GM12878 (cell line): ENCODE data around the gene PTPRD. TPM values are rescaled to one million over a fixed set of nuclear protein-coding genes. Genes with fewer than 3 reads are reported as not detected.

Experiments used
- ATAC-seq: fragments of 200-7000 bp; cut with Tn5 transposase; 3 replicates; pipeline ENCODE4 v1.9.1; 2020; ENCODE audit warnings: mild to moderate bottlenecking, moderate library complexity
- BruUV-seq: library from RNA; stranded (reverse); fragments of 400-500 nt; replicated peaks from 2 replicates; lab custom pipeline; 2021; lab: Mats Ljungman, UMichigan
- CTCF ChIA-PET: fragments of 300-600 bp; sonication (Branson Sonifier 250); formaldehyde crosslinking; extraction: SDS; loops from one replicate; lab custom pipeline; 2021; ENCODE audit warnings: inconsistent platforms; lab: Yijun Ruan, JAX
- POLR2A ChIA-PET: fragments of 350-600 bp; formaldehyde crosslinking; extraction: SDS; loops from one replicate; lab custom pipeline; 2021; ENCODE audit warnings: inconsistent platforms; lab: Charles Lee
- RAD21 ChIA-PET: fragments of 300-600 bp; sonication (Branson Sonifier 250); formaldehyde crosslinking; loops from one replicate; lab custom pipeline; 2023; ENCODE audit warnings: antibody characterized with exemption; ENCODE audit not compliant: unreplicated experiment; lab: Charles Lee
- SMC1A ChIA-PET: fragments of 300-600 bp; sonication (Branson Sonifier 250); formaldehyde crosslinking; loops from one replicate; lab custom pipeline; 2023; ENCODE audit not compliant: unreplicated experiment, uncharacterized antibody; lab: Charles Lee
- DNase-seq: peaks from one replicate; pipeline ENCODE4 v3.0.0-alpha.2; 2011; ENCODE audit warnings: low read depth, low spot score
- FAIRE-seq: peaks from 3 replicates; lab custom pipeline; 2011; peaks lifted over from hg19 to GRCh38; lab: Jason Lieb, UNC
- H2AFZ ChIP-seq: 2 replicates; pipeline ENCODE4 v1.6.0; 2011; ENCODE audit warnings: low read depth, low read length, control low read depth; ENCODE audit not compliant: control insufficient read depth
- H3K27ac ChIP-seq: 2 replicates; pipeline ENCODE4 v1.5.1; 2011; ENCODE audit warnings: control low read depth; ENCODE audit not compliant: control insufficient read depth, insufficient read depth
- H3K27me3 ChIP-seq, 2 experiments: replicated peaks in 1 of 2; 2 replicates each; pipeline versions ENCODE4 v1.6.0 to v1.6.1; 2011; ENCODE audit warnings: low read length in 1 of 2; ENCODE audit not compliant: control insufficient read depth in 2 of 2, insufficient read depth in 2 of 2
- H3K36me3 ChIP-seq, 2 experiments: 2 replicates each; pipeline ENCODE4 v1.5.1; 2011; ENCODE audit warnings: low read length in 1 of 2; ENCODE audit not compliant: control insufficient read depth in 2 of 2, insufficient read depth in 2 of 2
- H3K4me1 ChIP-seq: 2 replicates; pipeline ENCODE4 v1.6.1; 2011; ENCODE audit warnings: mild to moderate bottlenecking, low read length, moderate library complexity, mixed read lengths; ENCODE audit not compliant: control insufficient read depth, insufficient read depth
- H3K4me2 ChIP-seq: 2 replicates; pipeline ENCODE4 v1.6.0; 2011; ENCODE audit warnings: control low read depth; ENCODE audit not compliant: control insufficient read depth, insufficient read depth
- H3K4me3 ChIP-seq: fragments of 200-600 bp; sonication (generic); 2 replicates; pipeline ENCODE4 v1.5.1; 2016
- H3K79me2 ChIP-seq: 2 replicates; pipeline ENCODE4 v1.6.0; 2011; ENCODE audit warnings: low read length; ENCODE audit not compliant: control insufficient read depth, insufficient read depth
- H3K9ac ChIP-seq: 2 replicates; pipeline ENCODE4 v1.8.0; 2011; ENCODE audit warnings: low read length, control low read depth, mixed read lengths; ENCODE audit not compliant: control insufficient read depth, insufficient read depth
- H3K9me3 ChIP-seq: replicated peaks from 3 replicates; pipeline ENCODE4 v1.5.1; 2011; ENCODE audit warnings: mild to moderate bottlenecking, low read length; ENCODE audit not compliant: control insufficient read depth, insufficient read depth
- H4K20me1 ChIP-seq: 2 replicates; pipeline ENCODE4 v1.6.0; 2011; ENCODE audit not compliant: control insufficient read depth, insufficient read depth
- BCL3 ChIP-seq: IDR thresholded peaks from 2 replicates; pipeline ENCODE4 v1.6.1; 2011; ENCODE audit warnings: borderline replicate concordance, low read depth, mild to moderate bottlenecking, moderate library complexity, low read length; ENCODE audit not compliant: insufficient read depth, poor library complexity, severe bottlenecking
- CTCF ChIP-seq, 3 experiments: IDR thresholded peaks in 2 of 3; conservative IDR thresholded peaks in 1 of 3; 2 replicates each; pipeline ENCODE4 v1.5.1; 2011; ENCODE audit warnings: low read depth in 3 of 3, low read length in 3 of 3, mild to moderate bottlenecking in 3 of 3, control low read depth in 2 of 3, moderate library complexity in 2 of 3, inconsistent platforms in 1 of 3, mixed read lengths in 1 of 3; ENCODE audit not compliant: control insufficient read depth in 2 of 3, insufficient read depth in 1 of 3; ENCODE audit errors: extremely low read depth in 1 of 3
- MTA2 ChIP-seq: fragments of 450-650 bp; IDR thresholded peaks from 2 replicates; pipeline ENCODE4 v1.6.1; 2016; ENCODE audit warnings: low read depth, mild to moderate bottlenecking, moderate library complexity
- NFXL1 ChIP-seq: fragments of 450-650 bp; IDR thresholded peaks from 2 replicates; pipeline ENCODE4 v1.6.1; 2017; ENCODE audit warnings: antibody characterized with exemption, mild to moderate bottlenecking, borderline replicate concordance
- NKRF ChIP-seq: fragments of 450-650 bp; conservative IDR thresholded peaks from 2 replicates; pipeline ENCODE4 v1.6.1; 2017; ENCODE audit warnings: mild to moderate bottlenecking, moderate library complexity
- NRF1 ChIP-seq: conservative IDR thresholded peaks from 2 replicates; pipeline ENCODE4 v1.6.1; 2011; ENCODE audit warnings: mild to moderate bottlenecking, low read depth, low read length, improper control_type of control experiment
- RB1 ChIP-seq: fragments of 450-650 bp; formaldehyde crosslinking; IDR thresholded peaks from 2 replicates; pipeline ENCODE4 v1.6.1; 2017; ENCODE audit warnings: mild to moderate bottlenecking, borderline replicate concordance
- TCF12 ChIP-seq: IDR thresholded peaks from 2 replicates; pipeline ENCODE4 v1.6.1; 2011; ENCODE audit warnings: low read depth, mild to moderate bottlenecking, low read length
- ZBED1 ChIP-seq: IDR thresholded peaks from 2 replicates; pipeline ENCODE4 v1.6.1; 2016; ENCODE audit warnings: borderline replicate concordance
- ZNF622 ChIP-seq: fragments of 450-650 bp; IDR thresholded peaks from 2 replicates; pipeline ENCODE4 v1.6.1; 2017; ENCODE audit warnings: mild to moderate bottlenecking, inconsistent platforms
- WGBS: methylation state at CpG from one replicate; pipeline ENCODE4 v1.1.6; 2016; ENCODE audit warnings: low lambda C conversion rate; ENCODE audit not compliant: insufficient replicate concordance, insufficient coverage; ENCODE audit errors: missing lambda C conversion rate; 5-methylcytosine and 5-hydroxymethylcytosine counted together
- in situ Hi-C: fragments of 300-500 bp; cut with MboI; formaldehyde crosslinking; loops from 9 replicates; pipeline ENCODE4 v1.14.3; 2018; ENCODE audit warnings: mixed read lengths
- intact Hi-C: fragments of 100-400 bp; cut with micrococcal nuclease; formaldehyde crosslinking; loops from one replicate; pipeline ENCODE4 v1.14.2; 2022; ENCODE audit not compliant: unreplicated experiment
- polyA plus RNA-seq, 11 experiments: library from polyadenylated mRNA; depleted of rRNA in 4 of 11; unstranded in 6 of 11; stranded (reverse) in 5 of 11; fragments of >200 nt; fragmentation: Nextera tagmentation in 4 of 11; fragmentation: Illumina TruSeq in 1 of 11; extraction: Ambion mirVana in 4 of 11; extraction: Trizol in 1 of 11; gene quantifications; 1 replicate in 1 of 11; 2 replicates in 10 of 11; pipeline versions ENCODE4 v1.2.1 to v1.2.3, GENCODE V29; 2011 to 2016; ENCODE audit warnings: inconsistent platforms in 2 of 11, missing spikeins in 2 of 11, low read depth in 1 of 11
- total RNA-seq, 4 experiments: library from RNA; depleted of rRNA in 3 of 4; stranded (reverse); fragments of >200 nt in 3 of 4; fragmentation: Illumina TruSeq in 1 of 4; extraction: Trizol in 1 of 4; gene quantifications; 2 replicates each; pipeline versions ENCODE4 v1.2.1 to v1.2.3, GENCODE V29; 2013 to 2021

The PTPRD gene
- total and polyA plus RNA-seq, 10 of the 15 experiments (the other 5 are each of a cell fraction or from before 2014, with no cell fraction given): under 0.01 to 0.05 (median 0.01) TPM; not detected in 7

- H3K9ac ChIP-seq: no peak overlapping the region
- no peak for FAIRE-seq
- H3K4me3 ChIP-seq: no peak overlapping the region
- in situ Hi-C loops (no loop called here), intact Hi-C loops (no loop called here)
- H4K20me1 ChIP-seq: no peaks in the 10 kb centered on the region
- no peak for TF ChIP-seq BCL3
- TF ChIP-seq MTA2: no peak
- no peak for TF ChIP-seq TCF12
- TF ChIP-seq RB1: no peak
- no peak for TF ChIP-seq ZNF622
- no peak for TF ChIP-seq NRF1
- TF ChIP-seq CTCF (IDR thresholded peaks at IDR 0.05 in 2 of 3, conservative IDR thresholded peaks at IDR 0.05 in 1 of 3; ENCODE audit: control insufficient read depth in 2 of 3, extremely low read depth in 1 of 3, insufficient read depth in 1 of 3, low read depth in 3 of 3, low read length in 3 of 3): no peak
- TF ChIP-seq NFXL1: no peak
- TF ChIP-seq ZBED1: no peak
- TF ChIP-seq NKRF: no peak
- H3K79me2 ChIP-seq: no peaks in the 10 kb centered on the region
- no peak for DNase-seq
- H3K27me3 ChIP-seq: no peaks in the 10 kb centered on the region
- 2% methylated on average over 2 of the region's 2 CpGs for WGBS
- no TSS peak for BruUV-seq
- ChIA-PET POLR2A (no interaction called here), RAD21 (no interaction called here), CTCF (no interaction called here), SMC1A (no interaction called here)
- no peak overlapping the region for H2AFZ ChIP-seq
- H3K9me3 ChIP-seq: no peaks in the 10 kb centered on the region
- no peaks in the 10 kb centered on the region for H3K4me1 ChIP-seq
- ATAC-seq: no peak
- no peak overlapping the region for H3K4me2 ChIP-seq
- no peak overlapping the region for H3K27ac ChIP-seq
- no peaks in the 10 kb centered on the region for H3K36me3 ChIP-seq
Measured at GRCh38 chr9:9117866-9118265, 1494.9 kb downstream of the PTPRD start.
